Lower leg skin (tissue), 3 donors: ENCODE results near the gene PYM1.

ENCODE experiments used
- CTCF ChIP-seq, 3 donors: fragments of 450-650 bp; IDR thresholded peaks; one replicate each; pipeline ENCODE4 v1.5.1; 2016; ENCODE audit warnings: antibody characterized with exemption in 3 of 3, mild to moderate bottlenecking in 3 of 3, moderate library complexity in 2 of 3
- POLR2A ChIP-seq, 2 donors: fragments of 450-650 bp; IDR thresholded peaks; one replicate each; pipeline ENCODE4 v1.6.1; 2016 to 2017; ENCODE audit warnings: antibody characterized with exemption in 2 of 2, mild to moderate bottlenecking in 1 of 2, moderate library complexity in 1 of 2

- TF ChIP-seq POLR2A (IDR thresholded peaks at IDR 0.05) = no peak
- no peak for TF ChIP-seq CTCF (IDR thresholded peaks at IDR 0.05)
Measured at GRCh38 chr12:55909513-55909884, 18.2 kb downstream of the PYM1 start.
